Glutamatergic neuron (in vitro differentiated cells): ENCODE results near the gene AP2S1. TPM values are rescaled to one million over a fixed set of nuclear protein-coding genes. Genes with fewer than 3 reads are reported as not detected.
"Not testable (repeated sequence)": the region's sequence is repeated elsewhere in the genome, so short reads cannot be mapped to it uniquely, and the experiment has no call there.

Experiments used
- DNase-seq: peaks from one replicate; pipeline ENCODE4 v3.0.0; 2022
- H3K27ac Mint-ChIP-seq: one replicate; pipeline ENCODE4 v1.8.0; 2020; ENCODE audit warnings: mild to moderate bottlenecking, mixed read lengths, inconsistent platforms; ENCODE audit not compliant: unreplicated experiment
- H3K27me3 Mint-ChIP-seq: one replicate; pipeline ENCODE4 v1.8.0; 2020; ENCODE audit warnings: mild to moderate bottlenecking, moderate library complexity, mixed read lengths, inconsistent platforms; ENCODE audit not compliant: unreplicated experiment
- H3K36me3 Mint-ChIP-seq: one replicate; pipeline ENCODE4 v1.8.0; 2020; ENCODE audit warnings: mild to moderate bottlenecking, mixed read lengths, inconsistent platforms; ENCODE audit not compliant: unreplicated experiment
- H3K4me1 Mint-ChIP-seq: one replicate; pipeline ENCODE4 v1.8.0; 2020; ENCODE audit warnings: mild to moderate bottlenecking, low read depth, mixed read lengths, inconsistent platforms; ENCODE audit not compliant: unreplicated experiment
- H3K4me3 Mint-ChIP-seq: one replicate; pipeline ENCODE4 v1.8.0; 2020; ENCODE audit warnings: mild to moderate bottlenecking, mixed read lengths, inconsistent platforms; ENCODE audit not compliant: unreplicated experiment
- H3K9me3 Mint-ChIP-seq: one replicate; pipeline ENCODE4 v1.8.0; 2020; ENCODE audit warnings: mild to moderate bottlenecking, moderate library complexity, mixed read lengths, inconsistent platforms; ENCODE audit not compliant: unreplicated experiment
- CTCF ChIP-seq: fragments of 200-600 bp; sonication (generic); IDR thresholded peaks from one replicate; pipeline ENCODE4 v1.5.0; 2021; ENCODE audit not compliant: partially characterized antibody, unreplicated experiment
- total RNA-seq: library from RNA; stranded (reverse); fragmentation: NEBNext Ultra II Directional; extraction: Animal tissue kit (Norgen Biotek cat#: 25700); gene quantifications from one replicate; pipeline ENCODE4 v1.2.1, GENCODE V29; 2021; ENCODE audit not compliant: unreplicated experiment

Gene AP2S1
- total RNA-seq, 1 donor from 2014 or later = 95.4 TPM

DNA sequence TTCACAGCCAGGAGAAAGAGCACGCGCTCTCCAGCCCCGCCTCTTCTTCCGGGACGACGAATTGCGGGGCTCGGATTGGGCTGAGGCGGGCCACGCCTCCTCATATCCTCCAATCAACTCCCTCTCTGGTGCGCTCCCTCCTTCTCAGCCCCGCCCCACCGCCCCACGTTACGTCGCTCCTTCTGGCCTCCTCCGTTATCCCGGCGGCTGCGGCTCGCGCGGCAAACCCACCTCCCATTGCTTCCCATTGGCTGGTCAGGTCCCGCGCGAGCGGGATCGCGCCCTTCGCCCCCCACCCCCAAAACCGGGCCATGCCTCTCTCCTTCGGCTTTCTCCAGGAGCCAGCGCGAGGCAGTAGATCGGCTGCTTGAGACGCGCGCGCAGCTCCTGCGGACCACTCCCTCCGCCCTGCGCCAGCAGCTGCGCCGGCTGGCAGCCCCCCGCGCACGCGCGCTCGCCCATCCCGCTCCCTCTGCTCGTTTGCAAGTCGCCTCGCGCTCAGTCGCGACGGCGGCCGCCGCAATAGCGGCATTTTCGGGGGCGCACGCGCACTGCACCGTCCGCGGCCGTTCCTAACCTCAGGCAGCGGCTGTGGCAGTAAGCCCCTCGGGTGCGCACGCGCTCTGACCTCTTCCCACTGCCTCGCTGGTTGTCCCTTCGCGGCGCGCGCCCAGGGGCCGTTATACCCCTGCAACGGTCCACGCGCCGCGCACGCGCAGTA is 9.6 kb upstream of the AP2S1 start:
- peaks cover 7% of the 10 kb centered on the region for H3K9me3 Mint-ChIP-seq
- no peak for TF ChIP-seq CTCF
- peak; percentile 97 for DNase-seq
- H3K4me3 Mint-ChIP-seq = peak overlapping the region; percentile 83
- peaks cover 6% of the 10 kb centered on the region for H3K27me3 Mint-ChIP-seq
- H3K4me1 Mint-ChIP-seq = peaks cover 20% of the 10 kb centered on the region
- H3K36me3 Mint-ChIP-seq = no peaks in the 10 kb centered on the region
- H3K27ac Mint-ChIP-seq = peak overlapping the region; percentile 84

DNA sequence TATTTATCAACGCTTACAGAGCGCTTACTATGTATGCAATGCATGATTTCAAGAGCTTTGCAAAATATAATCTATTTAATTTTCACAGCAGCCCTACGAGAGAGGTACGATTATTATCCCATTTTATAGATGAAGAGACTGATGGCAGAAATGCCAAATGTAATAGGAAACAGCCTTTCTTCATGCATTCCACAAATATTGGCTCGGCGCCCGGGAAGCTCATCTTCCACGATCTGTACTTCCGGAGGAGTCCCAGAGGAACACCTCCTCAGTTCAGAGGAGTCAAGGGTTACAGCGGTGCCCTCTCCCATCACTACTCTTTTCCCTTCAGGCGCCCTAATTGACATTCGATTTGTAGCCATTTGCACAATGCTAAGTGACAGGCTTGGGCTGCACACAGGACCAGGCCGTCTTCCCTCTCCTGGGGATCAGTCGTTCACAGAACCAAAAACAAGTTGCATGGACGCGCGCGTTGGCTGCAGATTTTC is 9.0 kb upstream of the AP2S1 start:
- Mint-ChIP-seq H3K4me1 (peaks cover 14% of the 10 kb centered on the region), H3K36me3 (no peaks in the 10 kb centered on the region), H3K27me3 (peaks cover 6% of the 10 kb centered on the region), H3K4me3 (peak overlapping the region; percentile 83), H3K9me3 (peaks cover 7% of the 10 kb centered on the region), H3K27ac (peak overlapping the region; percentile 84)
- DNase-seq = no peak
- TF ChIP-seq CTCF = no peak

GRCh38 chr19:46856062-46857022 is 5.7 kb upstream of the AP2S1 start:
- Mint-ChIP-seq H3K4me1 (peaks cover 10% of the 10 kb centered on the region), H3K4me3 (peak overlapping the region; percentile 65), H3K27ac (peak overlapping the region; percentile 86), H3K27me3 (peaks cover 6% of the 10 kb centered on the region), H3K36me3 (no peaks in the 10 kb centered on the region), H3K9me3 (peaks cover 7% of the 10 kb centered on the region)
- TF ChIP-seq CTCF = no peak
- peak; percentile 94 for DNase-seq

GRCh38 chr19:46854698-46855097 is 4.1 kb upstream of the AP2S1 start:
- DNase-seq, H3K36me3 Mint-ChIP-seq, H3K9me3 Mint-ChIP-seq, H3K27me3 Mint-ChIP-seq, H3K4me3 Mint-ChIP-seq, H3K27ac Mint-ChIP-seq: not testable (repeated sequence)
- H3K4me1 Mint-ChIP-seq = peaks cover 11% of the 10 kb centered on the region

DNA sequence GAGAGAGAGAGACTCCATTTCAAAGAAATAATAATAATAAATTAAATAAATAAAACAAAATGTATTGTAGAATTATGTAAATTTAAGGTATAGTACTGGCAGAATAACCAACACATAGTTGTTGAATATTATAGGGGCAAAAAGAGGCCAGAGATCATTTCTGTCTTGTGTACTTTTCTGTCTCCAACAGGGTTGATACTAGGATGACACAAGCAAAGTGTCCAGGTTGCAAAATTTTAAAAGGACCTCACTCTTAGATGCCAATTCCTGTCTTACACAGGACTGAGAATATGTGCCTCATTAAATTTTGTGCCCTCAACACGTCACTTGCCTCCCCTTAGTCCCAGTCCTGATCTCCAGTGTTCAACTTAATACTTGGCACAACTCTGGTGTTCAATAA is 2.2 kb upstream of the AP2S1 start:
- H3K27me3 Mint-ChIP-seq = peaks cover 3% of the 10 kb centered on the region
- H3K4me1 Mint-ChIP-seq = peaks cover 9% of the 10 kb centered on the region
- H3K36me3 Mint-ChIP-seq = no peaks in the 10 kb centered on the region
- TF ChIP-seq CTCF = no peak
- DNase-seq = no peak
- peaks cover 3% of the 10 kb centered on the region for H3K9me3 Mint-ChIP-seq
- H3K27ac Mint-ChIP-seq = no peak overlapping the region
- no peak overlapping the region for H3K4me3 Mint-ChIP-seq
